GM13977 (cell line): ENCODE measurements around the gene C19orf25.

Source experiments
- DNase-seq: peaks from one replicate; pipeline ENCODE4 v3.0.0; 2012; ENCODE audit warnings: low spot score
- CTCF ChIP-seq: IDR thresholded peaks from 2 replicates; pipeline ENCODE4 v1.5.1; 2012; ENCODE audit warnings: mild to moderate bottlenecking, control low read depth; ENCODE audit not compliant: insufficient read depth; ENCODE audit errors: extremely low read depth, missing control alignments
- in situ Hi-C: fragments of 300-500 bp; cut with MboI; formaldehyde crosslinking; loops from one replicate; pipeline ENCODE4 v1.12.0; 2022; ENCODE audit warnings: low sequenced_read_pairs, low pct_unique_long_range_greater_than_20kb, mixed read lengths, inconsistent platforms; ENCODE audit not compliant: unreplicated experiment

C19orf25 gene

GRCh38 chr19:1507192-1507660, 28.2 kb upstream of the C19orf25 start:
- no peak for DNase-seq
- no peak for TF ChIP-seq CTCF
- in situ Hi-C loops: no loop called here

- TF ChIP-seq CTCF: no peak
- no peak for DNase-seq
- in situ Hi-C loops: no loop called here
These were observed 27.2 kb upstream of the C19orf25 start for GRCh38 chr19:1505991-1506881.

- in situ Hi-C loops: no loop called here
- DNase-seq: no peak
- TF ChIP-seq CTCF: no peak
These were observed 26.0 kb upstream of the C19orf25 start for GRCh38 chr19:1505012-1505411.

GRCh38 chr19:1503925-1504773, 25.1 kb upstream of the C19orf25 start:
- in situ Hi-C loops: no loop called here
- TF ChIP-seq CTCF: no peak
- no peak for DNase-seq

GRCh38 chr19:1503089-1503924, 24.3 kb upstream of the C19orf25 start:
- peak; percentile 87 for TF ChIP-seq CTCF
- peak; percentile 76 for DNase-seq
- in situ Hi-C loops: no loop called here
